MM.1S (cell line): ENCODE measurements around the gene CDYL2.

Source experiments
- CTCF ChIP-seq: fragments of 300-600 bp; sonication (generic); IDR thresholded peaks from 2 replicates; pipeline ENCODE4 v1.5.1; 2016; ENCODE audit warnings: antibody characterized with exemption, low read length, mixed read lengths
- EZH2 ChIP-seq: fragments of 300-600 bp; sonication (generic); optimal IDR thresholded peaks from 2 replicates; pipeline ENCODE3; 2017; ENCODE audit warnings: low read depth, mild to moderate bottlenecking, antibody characterized with exemption, low read length, mixed read lengths

- TF ChIP-seq CTCF (no peak), EZH2 (no peak)
These were observed 195.5 kb downstream of the CDYL2 start for GRCh38 chr16:80608946-80609345.
